Caco-2 (cell line): Measurements from ENCODE around the gene ASTN2. TPM values are rescaled to one million over a fixed set of nuclear protein-coding genes. Genes with fewer than 3 reads are reported as not detected.

Experiments
- BruUV-seq: library from RNA; stranded (reverse); fragments of 400-500 nt; replicated peaks from 2 replicates; lab custom pipeline; 2021; lab: Mats Ljungman, UMichigan
- CTCF ChIA-PET: fragments of 300-600 bp; sonication (Branson Sonifier 250); formaldehyde crosslinking; loops from one replicate; lab custom pipeline; 2022; ENCODE audit warnings: antibody characterized with exemption; lab: Charles Lee
- POLR2A ChIA-PET: fragments of 300-600 bp; sonication (Branson Sonifier 250); formaldehyde crosslinking; loops from one replicate; lab custom pipeline; 2022; ENCODE audit warnings: antibody characterized with exemption; lab: Charles Lee
- DNase-seq, 2 experiments: peaks; one replicate each; pipeline versions ENCODE4 v3.0.0 to v3.0.0-alpha.2; 2020 to 2022
- H3K27me3 ChIP-seq: replicated peaks from 2 replicates; pipeline ENCODE4 v1.6.0; 2011; ENCODE audit warnings: low read length; ENCODE audit not compliant: control insufficient read depth, insufficient read depth
- H3K36me3 ChIP-seq: 2 replicates; pipeline ENCODE4 v1.5.1; 2011; ENCODE audit warnings: low read length; ENCODE audit not compliant: control insufficient read depth, insufficient read depth
- H3K4me1 ChIP-seq: fragments of 250-450 bp; sonication (Bioruptor Pico); 2 replicates; pipeline ENCODE4 v1.5.1; 2020; ENCODE audit warnings: mild to moderate bottlenecking
- H3K4me3 ChIP-seq: 2 replicates; pipeline ENCODE4 v1.5.1; 2011; ENCODE audit warnings: low read depth, mild to moderate bottlenecking, control low read depth, low read length
- H3K9me3 ChIP-seq: fragments of 250-450 bp; sonication (Bioruptor Pico); 2 replicates; pipeline ENCODE4 v1.5.1; 2020; ENCODE audit warnings: mild to moderate bottlenecking, moderate library complexity
- H3K27ac Mint-ChIP-seq: one replicate; pipeline ENCODE4 v1.8.0; 2022; ENCODE audit warnings: mixed read lengths; ENCODE audit not compliant: unreplicated experiment
- H3K27me3 Mint-ChIP-seq: one replicate; pipeline ENCODE4 v1.8.0; 2022; ENCODE audit warnings: mixed read lengths; ENCODE audit not compliant: insufficient read depth, unreplicated experiment
- H3K36me3 Mint-ChIP-seq: one replicate; pipeline ENCODE4 v1.8.0; 2022; ENCODE audit warnings: mild to moderate bottlenecking, mixed read lengths; ENCODE audit not compliant: insufficient read depth, unreplicated experiment
- H3K4me1 Mint-ChIP-seq: one replicate; pipeline ENCODE4 v1.8.0; 2022; ENCODE audit warnings: low read depth, mixed read lengths; ENCODE audit not compliant: unreplicated experiment
- H3K4me3 Mint-ChIP-seq: one replicate; pipeline ENCODE4 v1.8.0; 2022; ENCODE audit warnings: mild to moderate bottlenecking, moderate library complexity, mixed read lengths; ENCODE audit not compliant: unreplicated experiment
- H3K9me3 Mint-ChIP-seq: one replicate; pipeline ENCODE4 v1.8.0; 2022; ENCODE audit warnings: mixed read lengths; ENCODE audit not compliant: unreplicated experiment
- CTCF ChIP-seq, 2 experiments: fragments of 200-600 bp in 1 of 2; IDR thresholded peaks; 1 replicate in 1 of 2; 2 replicates in 1 of 2; pipeline versions ENCODE4 v1.5.1 to v1.8.0; 2011 to 2022; ENCODE audit warnings: antibody characterized with exemption in 1 of 2, control low read depth in 1 of 2, inconsistent platforms in 1 of 2, low read depth in 1 of 2, low read length in 1 of 2, mild to moderate bottlenecking in 1 of 2, moderate library complexity in 1 of 2; ENCODE audit not compliant: insufficient read depth in 1 of 2, severe bottlenecking in 1 of 2, unreplicated experiment in 1 of 2
- intact Hi-C: fragments of 100-400 bp; cut with micrococcal nuclease; formaldehyde crosslinking; loops from one replicate; pipeline ENCODE4 v1.10.0; 2022; ENCODE audit not compliant: unreplicated experiment
- total RNA-seq: library from RNA; stranded (reverse); gene quantifications from 2 replicates; pipeline ENCODE4 v1.2.3, GENCODE V29; 2022

The ASTN2 gene
- total RNA-seq, 1 experiment from 2014 or later, result 12.7 TPM

GRCh38 chr9:117151716-117152115, 263.1 kb downstream of the ASTN2 start:
- no peaks in the 10 kb centered on the region for H3K27me3 Mint-ChIP-seq
- no peak overlapping the region for H3K4me3 ChIP-seq
- no peaks in the 10 kb centered on the region for H3K9me3 ChIP-seq
- no peak for DNase-seq
- H3K9me3 Mint-ChIP-seq, result no peaks in the 10 kb centered on the region
- intact Hi-C loops, result no loop called here
- ChIA-PET POLR2A (no interaction called here), CTCF (no interaction called here)
- no peak overlapping the region for H3K27ac Mint-ChIP-seq
- no peak overlapping the region for H3K4me3 Mint-ChIP-seq
- no peaks in the 10 kb centered on the region for H3K4me1 Mint-ChIP-seq
- no peak for TF ChIP-seq CTCF (IDR thresholded peaks at IDR 0.05; ENCODE audit: insufficient read depth in 1 of 2, low read depth in 1 of 2, low read length in 1 of 2, severe bottlenecking in 1 of 2, unreplicated experiment in 1 of 2)
- H3K27me3 ChIP-seq, result no peaks in the 10 kb centered on the region
- BruUV-seq, result no TSS peak
- no peaks in the 10 kb centered on the region for H3K36me3 ChIP-seq
- H3K4me1 ChIP-seq, result no peaks in the 10 kb centered on the region
- H3K36me3 Mint-ChIP-seq, result no peaks in the 10 kb centered on the region

- ChIA-PET POLR2A (no interaction called here), CTCF (no interaction called here)
- Mint-ChIP-seq H3K4me1 (no peaks in the 10 kb centered on the region), H3K27ac (no peak overlapping the region), H3K27me3 (no peaks in the 10 kb centered on the region), H3K36me3 (no peaks in the 10 kb centered on the region), H3K9me3 (no peaks in the 10 kb centered on the region), H3K4me3 (no peak overlapping the region)
- Histone ChIP-seq H3K27me3 (no peaks in the 10 kb centered on the region), H3K4me1 (no peaks in the 10 kb centered on the region), H3K9me3 (no peaks in the 10 kb centered on the region), H3K4me3 (no peak overlapping the region), H3K36me3 (no peaks in the 10 kb centered on the region)
- no peak for TF ChIP-seq CTCF (IDR thresholded peaks at IDR 0.05; ENCODE audit: insufficient read depth in 1 of 2, low read depth in 1 of 2, low read length in 1 of 2, severe bottlenecking in 1 of 2, unreplicated experiment in 1 of 2)
- BruUV-seq, result no TSS peak
- intact Hi-C loops, result no loop called here
- no peak for DNase-seq
Observed at GRCh38 chr9:117149996-117150395, 264.9 kb downstream of the ASTN2 start.

GRCh38 chr9:117145811-117146490, 268.9 kb downstream of the ASTN2 start:
- Mint-ChIP-seq H3K27ac (no peak overlapping the region), H3K4me3 (no peak overlapping the region), H3K27me3 (peaks cover 4% of the 10 kb centered on the region), H3K4me1 (no peaks in the 10 kb centered on the region), H3K9me3 (no peaks in the 10 kb centered on the region), H3K36me3 (no peaks in the 10 kb centered on the region)
- CTCF ChIA-PET, result no interaction called here
- Histone ChIP-seq H3K4me1 (no peaks in the 10 kb centered on the region), H3K36me3 (no peaks in the 10 kb centered on the region), H3K27me3 (no peaks in the 10 kb centered on the region), H3K4me3 (no peak overlapping the region), H3K9me3 (no peaks in the 10 kb centered on the region)
- TF ChIP-seq CTCF (IDR thresholded peaks at IDR 0.05; ENCODE audit: insufficient read depth in 1 of 2, low read depth in 1 of 2, low read length in 1 of 2, severe bottlenecking in 1 of 2, unreplicated experiment in 1 of 2), result no peak
- POLR2A ChIA-PET, result interaction anchor here (0.6 kb wide), 1 partner anchor 782 kb away, joined by 3 read pairs; no protein-coding TSS in a partner anchor
- intact Hi-C loops, result no loop called here
- no peak for DNase-seq
- no TSS peak for BruUV-seq
